ENCODE data around the gene PDHB. TPM values are rescaled to one million over a fixed set of nuclear protein-coding genes. Genes with fewer than 3 reads are reported as not detected.

The PDHB gene
- total and polyA plus RNA-seq, 4 experiments from 2014 or later = 55.0 to 148 (median 80.6) TPM

DNA sequence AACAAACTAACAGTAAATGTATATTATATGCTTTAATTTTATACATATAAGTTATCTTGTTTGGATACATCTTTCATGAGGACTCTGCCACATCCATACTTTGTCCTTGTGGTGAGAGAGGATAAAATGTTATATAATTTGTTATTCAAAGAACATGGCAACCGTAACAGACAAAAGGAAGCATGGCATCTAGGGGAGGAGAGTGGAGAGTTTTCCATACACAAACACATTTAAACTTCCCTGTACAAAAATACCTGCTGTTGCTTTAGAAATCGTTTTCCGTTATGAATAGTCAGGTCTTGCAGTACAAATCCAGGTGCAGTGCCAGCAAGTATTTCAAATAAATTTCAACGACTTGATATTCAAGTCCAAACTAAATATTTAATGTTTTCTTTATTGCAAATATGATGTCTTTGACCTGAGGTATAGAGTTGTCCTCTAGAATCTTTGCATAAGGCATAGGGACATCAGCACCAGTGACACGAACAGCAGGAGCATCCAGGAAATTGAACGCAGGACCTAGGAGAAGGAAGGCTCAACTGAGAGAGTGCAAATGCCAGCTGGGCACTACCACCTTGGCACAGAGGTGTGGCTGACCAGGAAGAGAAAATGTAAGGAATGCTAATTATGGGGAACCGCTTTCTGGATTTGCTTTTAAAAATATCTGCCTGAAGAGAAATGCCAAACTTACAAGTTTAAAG, 5.8 kb downstream of the PDHB start:
- Histone ChIP-seq H3K9me3 (ENCODE audit: control insufficient read depth in 1 of 2, low read length in 2 of 2) (no peaks in the 10 kb centered on the region), H3K36me3 (ENCODE audit: insufficient read depth, low read length) (peaks cover 64% of the 10 kb centered on the region), H3K27me3 (ENCODE audit: insufficient read depth, low read length) (no peaks in the 10 kb centered on the region), H3K27ac (ENCODE audit: low read depth, low read length) (no peak overlapping the region), H3K4me1 (ENCODE audit: insufficient read depth, low read length) (peaks cover 14% of the 10 kb centered on the region), H3K4me3 (ENCODE audit: low read length in 2 of 2) (no peak overlapping the region)
- peaks cover 50 to 76% of the 10 kb centered on the region in 2 donors for H3K36me3 Mint-ChIP-seq
- H3K27ac Mint-ChIP-seq = peak overlapping the region in 1 of 7 donors; percentile 85
- no peaks in the 10 kb centered on the region for H3K9me3 Mint-ChIP-seq
- CTCF ChIA-PET (ENCODE audit: partially characterized antibody) = interaction anchor here (1.5 to 3.9 kb wide), 4 partner anchors 12 to 121 kb away, joined by 3 to 17 read pairs (median 10); partner anchors contain the start of genes HTD2 and RPP14
- H3K4me3 Mint-ChIP-seq = no peak overlapping the region
- DNase-seq = no peak
- intact Hi-C loops (cut with micrococcal nuclease) = no loop called here
- peaks cover 9 to 14% (median 12%) of the 10 kb centered on the region in 4 donors for H3K4me1 Mint-ChIP-seq
- no peaks in the 10 kb centered on the region for H3K27me3 Mint-ChIP-seq
- POLR2A ChIA-PET (ENCODE audit: partially characterized antibody) = interaction anchor here (0.6 kb wide), 1 partner anchor 25 kb away, joined by 4 read pairs; no protein-coding TSS in a partner anchor

GRCh38 chr3:58425782-58426181, 7.8 kb downstream of the PDHB start:
- peaks cover 50 to 76% of the 10 kb centered on the region in 2 donors for H3K36me3 Mint-ChIP-seq
- DNase-seq = no peak
- H3K4me3 Mint-ChIP-seq = no peak overlapping the region

DNA sequence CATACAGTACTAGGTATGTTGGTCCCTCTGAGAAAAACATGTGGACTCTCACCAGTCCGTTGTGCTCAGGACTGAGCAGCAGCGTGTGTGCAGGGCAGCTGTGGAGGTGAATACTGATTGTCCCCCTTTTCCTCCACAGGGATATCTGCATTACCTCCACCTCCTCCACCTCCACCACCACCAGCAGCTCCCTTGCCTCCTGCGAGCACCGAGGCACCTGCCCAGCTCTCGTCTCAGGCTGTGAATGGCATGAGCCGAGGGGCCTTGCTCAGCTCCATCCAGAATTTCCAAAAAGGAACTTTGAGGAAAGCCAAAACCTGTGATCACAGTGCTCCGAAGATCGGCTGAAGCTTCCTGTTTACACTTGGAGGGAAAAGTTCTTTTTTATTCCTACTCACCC, 9.0 kb downstream of the PDHB start:
- no peak for DNase-seq
- peaks cover 44% of the 10 kb centered on the region for H3K36me3 ChIP-seq (ENCODE audit: insufficient read depth, low read length)
- no peak overlapping the region for H3K27ac ChIP-seq (ENCODE audit: low read depth, low read length)
- ChIA-PET CTCF (ENCODE audit: partially characterized antibody) (interaction anchor here (1.6 to 1.8 kb wide), 2 partner anchors 12 to 39 kb away, joined by 4 read pairs; no protein-coding TSS in a partner anchor), POLR2A (ENCODE audit: partially characterized antibody) (interaction anchor here (0.7 to 1.7 kb wide), 2 partner anchors 9 to 119 kb away, joined by 3 to 8 read pairs; partner anchors contain the start of genes HTD2, PDHB and RPP14)
- H3K9me3 Mint-ChIP-seq = no peaks in the 10 kb centered on the region
- H3K4me1 ChIP-seq (ENCODE audit: insufficient read depth, low read length) = no peaks in the 10 kb centered on the region
- peak overlapping the region in 1 of 7 donors; percentile 12 for H3K27ac Mint-ChIP-seq
- peaks cover 40 to 74% of the 10 kb centered on the region in 2 donors for H3K36me3 Mint-ChIP-seq
- H3K27me3 ChIP-seq (ENCODE audit: insufficient read depth, low read length) = no peaks in the 10 kb centered on the region
- H3K9me3 ChIP-seq (ENCODE audit: control insufficient read depth in 1 of 2, low read length in 2 of 2) = no peaks in the 10 kb centered on the region
- H3K4me1 Mint-ChIP-seq = peaks cover 0 to 3% (median under 1%) of the 10 kb centered on the region in 4 donors
- no peak overlapping the region for H3K4me3 ChIP-seq (ENCODE audit: low read length in 2 of 2)
- intact Hi-C loops (cut with micrococcal nuclease) = no loop called here
- no peaks in the 10 kb centered on the region for H3K27me3 Mint-ChIP-seq
- H3K4me3 Mint-ChIP-seq = no peak overlapping the region

More at GRCh38 chr3:58425782-58426181, 7.8 kb downstream of the PDHB start:
- POLR2A ChIA-PET (ENCODE audit: partially characterized antibody) = interaction anchor here (1.7 kb wide), 1 partner anchor 8 kb away, joined by 8 read pairs; the partner anchor contains the start of gene PDHB
- no peaks in the 10 kb centered on the region for H3K27me3 Mint-ChIP-seq
- peak overlapping the region in 3 of 7 donors; percentile 15 to 64 (median 32) for H3K27ac Mint-ChIP-seq
- no peak overlapping the region for H3K4me3 ChIP-seq (ENCODE audit: low read length in 2 of 2)
- peaks cover 55% of the 10 kb centered on the region for H3K36me3 ChIP-seq (ENCODE audit: insufficient read depth, low read length)
- H3K9me3 Mint-ChIP-seq = no peaks in the 10 kb centered on the region
- no peaks in the 10 kb centered on the region for H3K27me3 ChIP-seq (ENCODE audit: insufficient read depth, low read length)
- no peaks in the 10 kb centered on the region for H3K9me3 ChIP-seq (ENCODE audit: control insufficient read depth in 1 of 2, low read length in 2 of 2)
- H3K27ac ChIP-seq (ENCODE audit: low read depth, low read length) = no peak overlapping the region
- H3K4me1 Mint-ChIP-seq = peaks cover 0 to 3% (median under 1%) of the 10 kb centered on the region in 4 donors
- H3K4me1 ChIP-seq (ENCODE audit: insufficient read depth, low read length) = no peaks in the 10 kb centered on the region
- CTCF ChIA-PET (ENCODE audit: partially characterized antibody) = interaction anchor here (0.8 to 1.8 kb wide), 5 partner anchors 13 to 120 kb away, joined by 3 to 4 read pairs (median 3); partner anchors contain the start of genes HTD2 and RPP14
- intact Hi-C loops (cut with micrococcal nuclease) = no loop called here

DNA sequence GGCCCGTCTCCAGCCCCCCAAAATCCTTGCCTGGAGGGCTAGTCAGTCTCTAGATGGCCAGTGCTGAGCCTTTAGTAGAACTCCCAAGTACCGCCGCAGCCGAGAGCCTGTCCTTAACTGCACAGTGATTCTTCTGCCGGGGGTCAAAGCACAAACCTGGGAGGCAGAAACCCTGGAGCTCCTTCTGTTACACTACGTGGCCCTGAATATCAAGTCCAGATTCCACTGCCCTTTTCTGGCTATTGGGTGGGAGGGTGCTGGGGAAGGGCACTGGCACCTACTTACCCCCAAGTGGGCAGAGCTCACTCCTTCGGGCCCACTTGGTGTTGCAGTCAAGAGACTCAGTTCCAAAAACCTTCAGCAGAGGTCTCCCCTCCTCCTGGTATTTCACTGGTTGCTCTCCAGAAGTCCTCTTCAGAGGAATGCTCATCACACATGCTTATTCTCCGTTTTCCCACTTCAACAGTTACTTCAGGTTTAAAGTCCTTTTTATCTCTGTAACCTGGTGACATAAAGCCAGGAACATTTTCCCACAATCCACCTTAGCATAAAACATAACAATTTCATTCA, 10.8 kb downstream of the PDHB start:
- no peak for DNase-seq
- Histone ChIP-seq H3K9me3 (ENCODE audit: control insufficient read depth in 1 of 2, low read length in 2 of 2) (no peaks in the 10 kb centered on the region), H3K4me1 (ENCODE audit: insufficient read depth, low read length) (no peaks in the 10 kb centered on the region), H3K4me3 (ENCODE audit: low read length in 2 of 2) (no peak overlapping the region), H3K36me3 (ENCODE audit: insufficient read depth, low read length) (peaks cover 27% of the 10 kb centered on the region), H3K27me3 (ENCODE audit: insufficient read depth, low read length) (no peaks in the 10 kb centered on the region), H3K27ac (ENCODE audit: low read depth, low read length) (no peak overlapping the region)
- Mint-ChIP-seq H3K9me3 (no peaks in the 10 kb centered on the region), H3K4me3 (no peak overlapping the region), H3K27me3 (no peaks in the 10 kb centered on the region), H3K27ac (peak overlapping the region in 3 of 7 donors; percentile 18 to 83 (median 70)), H3K4me1 (peaks cover 0 to 1% (median 0%) of the 10 kb centered on the region in 4 donors), H3K36me3 (peaks cover 23 to 62% of the 10 kb centered on the region in 2 donors)
- ChIA-PET POLR2A (ENCODE audit: partially characterized antibody) (no interaction called here), CTCF (ENCODE audit: partially characterized antibody) (no interaction called here)
- intact Hi-C loops (cut with micrococcal nuclease) = no loop called here

GRCh38 chr3:58421004-58421403, 12.6 kb downstream of the PDHB start:
- no peak for DNase-seq
- peaks cover 18% of the 10 kb centered on the region for H3K36me3 ChIP-seq (ENCODE audit: insufficient read depth, low read length)
- no peak overlapping the region for H3K27ac ChIP-seq (ENCODE audit: low read depth, low read length)
- H3K4me3 ChIP-seq (ENCODE audit: low read length in 2 of 2) = no peak overlapping the region
- ChIA-PET CTCF (ENCODE audit: partially characterized antibody) (interaction anchor here (1.0 to 1.1 kb wide), 3 partner anchors 8 to 114 kb away, joined by 3 to 4 read pairs (median 3); no protein-coding TSS in a partner anchor), POLR2A (ENCODE audit: partially characterized antibody) (interaction anchor here (0.8 to 1.4 kb wide), 2 partner anchors 9 to 12 kb away, joined by 3 to 5 read pairs; partner anchors contain the start of gene PDHB)
- H3K27me3 Mint-ChIP-seq = no peaks in the 10 kb centered on the region
- H3K27ac Mint-ChIP-seq = peak overlapping the region in 3 of 7 donors; percentile 2 to 66 (median 37)
- H3K4me1 ChIP-seq (ENCODE audit: insufficient read depth, low read length) = no peaks in the 10 kb centered on the region
- peaks cover 0 to 1% (median 0%) of the 10 kb centered on the region in 4 donors for H3K4me1 Mint-ChIP-seq
- no peaks in the 10 kb centered on the region for H3K9me3 Mint-ChIP-seq
- H3K36me3 Mint-ChIP-seq = peaks cover 18 to 50% of the 10 kb centered on the region in 2 donors
- no peaks in the 10 kb centered on the region for H3K9me3 ChIP-seq (ENCODE audit: control insufficient read depth in 1 of 2, low read length in 2 of 2)
- intact Hi-C loops (cut with micrococcal nuclease) = no loop called here
- H3K4me3 Mint-ChIP-seq = no peak overlapping the region
- H3K27me3 ChIP-seq (ENCODE audit: insufficient read depth, low read length) = no peaks in the 10 kb centered on the region

- intact Hi-C loops (cut with micrococcal nuclease) = no loop called here
- peaks cover 15% of the 10 kb centered on the region for H3K36me3 ChIP-seq (ENCODE audit: insufficient read depth, low read length)
- Mint-ChIP-seq H3K36me3 (peaks cover 11 to 41% of the 10 kb centered on the region in 2 donors), H3K4me1 (peaks cover 0 to 1% (median 0%) of the 10 kb centered on the region in 4 donors), H3K27ac (peak overlapping the region in 3 of 7 donors; percentile 50 to 82 (median 78)), H3K4me3 (no peak overlapping the region), H3K27me3 (no peaks in the 10 kb centered on the region), H3K9me3 (no peaks in the 10 kb centered on the region)
- H3K27ac ChIP-seq (ENCODE audit: low read depth, low read length) = no peak overlapping the region
- H3K9me3 ChIP-seq (ENCODE audit: control insufficient read depth in 1 of 2, low read length in 2 of 2) = no peaks in the 10 kb centered on the region
- no peaks in the 10 kb centered on the region for H3K4me1 ChIP-seq (ENCODE audit: insufficient read depth, low read length)
- H3K4me3 ChIP-seq (ENCODE audit: low read length in 2 of 2) = no peak overlapping the region
- no peak for DNase-seq
- CTCF ChIA-PET (ENCODE audit: partially characterized antibody) = interaction anchor here (1.0 to 1.1 kb wide), 3 partner anchors 9 to 113 kb away, joined by 3 to 4 read pairs (median 3); no protein-coding TSS in a partner anchor
- POLR2A ChIA-PET (ENCODE audit: partially characterized antibody) = no interaction called here
- H3K27me3 ChIP-seq (ENCODE audit: insufficient read depth, low read length) = no peaks in the 10 kb centered on the region
Measured at GRCh38 chr3:58419780-58420507, 13.7 kb downstream of the PDHB start.
